HepG2 (cell line): ENCODE results near the gene KRTAP12-2. TPM values are rescaled to one million over a fixed set of nuclear protein-coding genes. Genes with fewer than 3 reads are reported as not detected.

Source experiments
- ATAC-seq: fragments of 200-7000 bp; cut with Tn5 transposase; 3 replicates; pipeline ENCODE4 v1.9.1; 2020; ENCODE audit warnings: mild to moderate bottlenecking, moderate library complexity
- BruUV-seq: library from RNA; stranded (reverse); fragments of 400-500 nt; replicated peaks from 2 replicates; lab custom pipeline; 2021; lab: Mats Ljungman, UMichigan
- CTCF ChIA-PET: fragments of 300-600 bp; formaldehyde crosslinking; extraction: SDS; loops from one replicate; lab custom pipeline; 2021; ENCODE audit warnings: low total read pairs, inconsistent platforms, low intra/inter-chr PET ratio; lab: Yijun Ruan, JAX
- POLR2A ChIA-PET: fragments of 350-600 bp; sonication (Branson Sonifier 250); formaldehyde crosslinking; loops from one replicate; lab custom pipeline; 2020; ENCODE audit warnings: antibody characterized with exemption, inconsistent platforms; lab: Yijun Ruan, JAX
- DNase-seq: peaks from one replicate; pipeline ENCODE4 v3.0.0-alpha.2; 2015; ENCODE audit warnings: low spot score
- FAIRE-seq: peaks from 3 replicates; lab custom pipeline; 2011; peaks lifted over from hg19 to GRCh38; lab: Jason Lieb, UNC
- H2AFZ ChIP-seq: one replicate; pipeline ENCODE4 v1.6.1; 2011; ENCODE audit warnings: low read length, inconsistent platforms
- H3K27ac ChIP-seq: fragments of 300-600 bp; 3 replicates; pipeline ENCODE4 v1.8.0; 2011; ENCODE audit warnings: mixed run types, mild to moderate bottlenecking, mixed read lengths, low read length, inconsistent platforms; ENCODE audit not compliant: insufficient read depth; ENCODE audit errors: extremely low read length
- H3K27me3 ChIP-seq, 2 experiments: fragments of 200-600 bp in 1 of 2; 2 replicates in 1 of 2; 3 replicates in 1 of 2; pipeline versions ENCODE4 v1.6.0 to v1.8.0; 2011; ENCODE audit warnings: low read length in 2 of 2, mild to moderate bottlenecking in 2 of 2, moderate library complexity in 2 of 2, inconsistent platforms in 1 of 2; ENCODE audit not compliant: insufficient read depth in 2 of 2, control insufficient read depth in 1 of 2
- H3K36me3 ChIP-seq, 2 experiments: fragments of 200-600 bp in 1 of 2; replicated peaks in 1 of 2; 2 replicates in 1 of 2; 3 replicates in 1 of 2; pipeline versions ENCODE4 v1.5.1 to v1.8.0; 2011; ENCODE audit warnings: low read length in 2 of 2, inconsistent platforms in 1 of 2; ENCODE audit not compliant: insufficient read depth in 2 of 2, control insufficient read depth in 1 of 2
- H3K4me1 ChIP-seq: 2 replicates; pipeline ENCODE4 v1.5.1; 2012; ENCODE audit warnings: low read length, inconsistent platforms; ENCODE audit not compliant: insufficient read depth
- H3K4me2 ChIP-seq: 2 replicates; pipeline ENCODE4 v1.6.0; 2011; ENCODE audit warnings: low read depth, low read length, inconsistent platforms
- H3K4me3 ChIP-seq, 3 experiments: fragments of 200-600 bp in 1 of 3; sonication (generic), shearing (Covaris generic) in 1 of 3; replicated peaks in 1 of 3; 2 replicates each; pipeline ENCODE4 v1.5.1; 2011 to 2016; ENCODE audit warnings: low read length in 3 of 3, inconsistent platforms in 2 of 3, low read depth in 2 of 3, mild to moderate bottlenecking in 2 of 3, control low read depth in 1 of 3, mixed read lengths in 1 of 3; ENCODE audit not compliant: insufficient read depth in 1 of 3
- H3K79me2 ChIP-seq: one replicate; pipeline ENCODE4 v1.6.1; 2011; ENCODE audit warnings: low read length, inconsistent platforms; ENCODE audit not compliant: insufficient read depth
- H3K9ac ChIP-seq: 2 replicates; pipeline ENCODE4 v1.6.0; 2011; ENCODE audit warnings: mild to moderate bottlenecking, low read depth, low read length, inconsistent platforms; ENCODE audit not compliant: insufficient read depth
- H3K9me3 ChIP-seq: 2 replicates; pipeline ENCODE4 v1.5.1; 2012; ENCODE audit warnings: mild to moderate bottlenecking, low read length
- H4K20me1 ChIP-seq: 2 replicates; pipeline ENCODE4 v1.6.0; 2011; ENCODE audit warnings: inconsistent platforms, mild to moderate bottlenecking, low read length, moderate library complexity; ENCODE audit not compliant: insufficient read depth
- ASH2L ChIP-seq: fragments of 300-600, 200-600 bp; sonication (generic); IDR thresholded peaks from 2 replicates; pipeline ENCODE4 v1.7.0; 2017; ENCODE audit warnings: low read depth, mild to moderate bottlenecking, moderate library complexity, mixed read lengths, low read length; ENCODE audit not compliant: insufficient read length
- ERF ChIP-seq: IDR thresholded peaks from 2 replicates; pipeline ENCODE4 v1.6.1; 2018; ENCODE audit warnings: missing biosample characterization, missing genetic modification reagents
- MAFG ChIP-seq: sonication (generic); formaldehyde crosslinking; IDR thresholded peaks from 2 replicates; pipeline ENCODE4 v1.5.1; 2020; ENCODE audit warnings: mild to moderate bottlenecking, missing genetic modification reagents
- RELA ChIP-seq: sonication (generic); formaldehyde crosslinking; IDR thresholded peaks from 2 replicates; pipeline ENCODE4 v1.4.0; 2020; ENCODE audit warnings: missing genetic modification reagents
- SIN3B ChIP-seq: fragments of 150-350 bp; IDR thresholded peaks from 2 replicates; pipeline ENCODE4 v1.6.1; 2014; ENCODE audit warnings: low read length
- SP4 ChIP-seq: sonication (generic); formaldehyde crosslinking; IDR thresholded peaks from 2 replicates; pipeline ENCODE4 v1.8.1; 2023; ENCODE audit warnings: mild to moderate bottlenecking, missing genetic modification reagents
- ZFP1 ChIP-seq: IDR thresholded peaks from 2 replicates; pipeline ENCODE4 v1.6.1; 2016
- ZNF446 ChIP-seq: sonication (generic); formaldehyde crosslinking; IDR thresholded peaks from 2 replicates; pipeline ENCODE4 v1.5.0; 2020; ENCODE audit warnings: mild to moderate bottlenecking, missing genetic modification reagents
- ZNF879 ChIP-seq: sonication (generic); formaldehyde crosslinking; IDR thresholded peaks from 2 replicates; pipeline ENCODE4 v1.8.1; 2023; ENCODE audit warnings: missing genetic modification reagents
- WGBS: methylation state at CpG from one replicate; pipeline ENCODE4 v1.1.6; 2017; ENCODE audit warnings: low lambda C conversion rate; 5-methylcytosine and 5-hydroxymethylcytosine counted together
- in situ Hi-C: cut with HindIII; loops from 2 replicates; pipeline ENCODE4 v1.10.0; 2017; ENCODE audit warnings: low pct_unique_long_range_greater_than_20kb; ENCODE audit not compliant: extremely low pct_ligation_motif_present
- intact Hi-C: fragments of 100-400 bp; cut with micrococcal nuclease; formaldehyde crosslinking; loops from one replicate; pipeline ENCODE4 v1.10.0; 2022; ENCODE audit not compliant: unreplicated experiment
- polyA plus RNA-seq, 8 experiments: library from polyadenylated mRNA; depleted of rRNA in 3 of 8; stranded (reverse) in 7 of 8; unstranded in 1 of 8; fragments of >200 nt; fragmentation: Illumina TruSeq in 4 of 8; extraction: Trizol in 4 of 8; gene quantifications; 2 replicates each; pipeline versions ENCODE4 v1.2.1 to v1.2.3, GENCODE V29; 2011 to 2016; ENCODE audit warnings: low read depth in 4 of 8, missing spikeins in 1 of 8, mixed read lengths in 1 of 8; ENCODE audit not compliant: insufficient read depth in 1 of 8
- total RNA-seq, 5 experiments: library from RNA; depleted of rRNA; stranded (reverse); fragments of >200 nt; fragmentation: Illumina TruSeq; extraction: Trizol; gene quantifications; 2 replicates each; pipeline ENCODE4 v1.2.3, GENCODE V29; 2016; ENCODE audit warnings: low read depth in 1 of 5
- TF ChIP-seq, protein P1 (sequence below): sonication (generic); formaldehyde crosslinking; IDR thresholded peaks from 2 replicates; pipeline ENCODE4 v1.8.1; 2022; ENCODE audit warnings: low read depth, mild to moderate bottlenecking, missing genetic modification reagents
- TF ChIP-seq, protein P2 (sequence below): sonication (generic); formaldehyde crosslinking; IDR thresholded peaks from 2 replicates; pipeline ENCODE4 v1.4.0; 2020; ENCODE audit warnings: mild to moderate bottlenecking, missing genetic modification reagents

KRTAP12-2 gene
- total and polyA plus RNA-seq, 2 of the 13 experiments (the other 11 are each of a cell fraction or from before 2014, with no cell fraction given): not detected

DNA sequence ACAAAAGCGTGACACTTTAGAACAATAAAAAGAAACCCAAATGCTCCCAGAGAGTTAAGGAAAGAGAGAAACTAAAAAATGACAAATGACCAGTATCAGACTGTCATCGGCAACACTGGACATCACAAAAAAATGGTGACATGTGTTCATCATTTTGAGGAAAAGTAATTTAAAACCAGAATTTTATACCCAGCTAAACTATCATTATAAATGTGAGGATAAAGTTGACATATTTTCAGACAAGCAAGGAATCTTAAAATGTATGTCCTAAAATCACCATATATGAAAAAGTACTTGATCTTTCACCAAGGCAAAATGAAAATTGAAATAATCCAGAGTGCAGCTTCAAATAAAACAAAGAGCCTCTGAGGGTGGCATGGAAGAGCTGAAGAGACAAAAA lies 21.8 kb downstream of the KRTAP12-2 start:
- POLR2A ChIA-PET: no interaction called here
- H3K36me3 ChIP-seq: no peaks in the 10 kb centered on the region
- DNase-seq (no peak), FAIRE-seq (no peak), ATAC-seq (no peak)
- no peak overlapping the region for H3K9ac ChIP-seq
- H3K4me3 ChIP-seq: no peak overlapping the region
- H3K9me3 ChIP-seq: peaks cover 22% of the 10 kb centered on the region
- in situ Hi-C loops (no loop called here), intact Hi-C loops (no loop called here)
- H3K27me3 ChIP-seq: peaks cover 3 to 22% of the 10 kb centered on the region in 2 experiments; a peak in 4 of 5 replicates
- no peaks in the 10 kb centered on the region for H4K20me1 ChIP-seq
- H3K27ac ChIP-seq: no peak overlapping the region
- no TSS peak for BruUV-seq
- no peak for TF ChIP-seq ASH2L
- peak; percentile 99 for TF ChIP-seq ZFP1 (CRISPR knock-in tag)
- no peak overlapping the region for H3K4me2 ChIP-seq
- 39% methylated on average over 2 of the region's 2 CpGs for WGBS
- CTCF ChIA-PET: no interaction called here
- H3K4me1 ChIP-seq: no peaks in the 10 kb centered on the region
- H2AFZ ChIP-seq: no peak overlapping the region
- H3K79me2 ChIP-seq: no peaks in the 10 kb centered on the region

DNA sequence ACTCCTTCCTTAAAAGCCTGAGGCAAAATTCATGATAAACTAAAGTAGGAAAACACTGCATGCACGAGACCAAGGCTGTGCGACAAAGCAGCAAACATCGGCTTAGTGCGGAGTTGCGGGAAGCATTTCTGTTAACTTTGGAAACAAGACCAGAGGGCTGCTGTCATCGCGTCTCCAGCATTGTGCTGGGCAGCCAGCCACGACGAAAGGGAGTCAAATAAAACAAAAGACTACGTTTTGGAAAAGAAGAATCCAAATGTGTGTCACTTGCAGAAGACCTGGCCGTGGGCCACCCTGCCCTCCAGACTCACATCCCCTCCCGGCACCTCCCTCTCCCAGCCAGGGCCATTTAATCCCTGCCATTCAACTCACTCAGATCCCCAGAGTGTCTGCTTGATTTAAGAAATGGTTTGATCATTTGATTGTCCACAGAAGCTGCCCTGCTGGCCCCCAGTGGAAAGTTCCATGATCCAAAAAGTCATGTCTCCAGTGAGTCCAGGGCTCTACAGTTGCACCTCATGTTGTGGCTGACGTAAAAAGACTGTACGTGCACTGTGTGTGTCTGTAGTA lies 22.9 kb downstream of the KRTAP12-2 start:
- peaks cover 3 to 19% of the 10 kb centered on the region in 2 experiments; a peak in 4 of 5 replicates for H3K27me3 ChIP-seq
- POLR2A ChIA-PET: no interaction called here
- H3K4me2 ChIP-seq: no peak overlapping the region
- in situ Hi-C loops (no loop called here), intact Hi-C loops (no loop called here)
- H3K9ac ChIP-seq: no peak overlapping the region
- no peak overlapping the region for H3K4me3 ChIP-seq
- CTCF ChIA-PET: no interaction called here
- peaks cover 22% of the 10 kb centered on the region for H3K9me3 ChIP-seq
- no peaks in the 10 kb centered on the region for H4K20me1 ChIP-seq
- no peaks in the 10 kb centered on the region for H3K36me3 ChIP-seq
- 33% methylated on average over 14 of the region's 14 CpGs for WGBS
- no peaks in the 10 kb centered on the region for H3K79me2 ChIP-seq
- no peaks in the 10 kb centered on the region for H3K4me1 ChIP-seq
- H2AFZ ChIP-seq: no peak overlapping the region
- H3K27ac ChIP-seq: no peak overlapping the region
- FAIRE-seq (no peak), DNase-seq (no peak), ATAC-seq (no peak)
- BruUV-seq: no TSS peak
- no peak for TF ChIP-seq RELA (CRISPR knock-in tag)
- TF ChIP-seq SIN3B: no peak
- TF ChIP-seq ERF (CRISPR knock-in tag): no peak
- no peak for TF ChIP-seq MAFG (CRISPR knock-in tag)
- no peak for TF ChIP-seq ZNF879 (CRISPR knock-in tag)
- TF ChIP-seq ZNF446: no peak
- TF ChIP-seq, protein P1, sequence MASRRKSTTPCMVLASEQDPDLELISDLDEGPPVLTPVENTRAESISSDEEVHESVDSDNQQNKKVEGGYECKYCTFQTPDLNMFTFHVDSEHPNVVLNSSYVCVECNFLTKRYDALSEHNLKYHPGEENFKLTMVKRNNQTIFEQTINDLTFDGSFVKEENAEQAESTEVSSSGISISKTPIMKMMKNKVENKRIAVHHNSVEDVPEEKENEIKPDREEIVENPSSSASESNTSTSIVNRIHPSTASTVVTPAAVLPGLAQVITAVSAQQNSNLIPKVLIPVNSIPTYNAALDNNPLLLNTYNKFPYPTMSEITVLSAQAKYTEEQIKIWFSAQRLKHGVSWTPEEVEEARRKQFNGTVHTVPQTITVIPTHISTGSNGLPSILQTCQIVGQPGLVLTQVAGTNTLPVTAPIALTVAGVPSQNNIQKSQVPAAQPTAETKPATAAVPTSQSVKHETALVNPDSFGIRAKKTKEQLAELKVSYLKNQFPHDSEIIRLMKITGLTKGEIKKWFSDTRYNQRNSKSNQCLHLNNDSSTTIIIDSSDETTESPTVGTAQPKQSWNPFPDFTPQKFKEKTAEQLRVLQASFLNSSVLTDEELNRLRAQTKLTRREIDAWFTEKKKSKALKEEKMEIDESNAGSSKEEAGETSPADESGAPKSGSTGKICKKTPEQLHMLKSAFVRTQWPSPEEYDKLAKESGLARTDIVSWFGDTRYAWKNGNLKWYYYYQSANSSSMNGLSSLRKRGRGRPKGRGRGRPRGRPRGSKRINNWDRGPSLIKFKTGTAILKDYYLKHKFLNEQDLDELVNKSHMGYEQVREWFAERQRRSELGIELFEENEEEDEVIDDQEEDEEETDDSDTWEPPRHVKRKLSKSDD: no peak
- TF ChIP-seq, protein P2, sequence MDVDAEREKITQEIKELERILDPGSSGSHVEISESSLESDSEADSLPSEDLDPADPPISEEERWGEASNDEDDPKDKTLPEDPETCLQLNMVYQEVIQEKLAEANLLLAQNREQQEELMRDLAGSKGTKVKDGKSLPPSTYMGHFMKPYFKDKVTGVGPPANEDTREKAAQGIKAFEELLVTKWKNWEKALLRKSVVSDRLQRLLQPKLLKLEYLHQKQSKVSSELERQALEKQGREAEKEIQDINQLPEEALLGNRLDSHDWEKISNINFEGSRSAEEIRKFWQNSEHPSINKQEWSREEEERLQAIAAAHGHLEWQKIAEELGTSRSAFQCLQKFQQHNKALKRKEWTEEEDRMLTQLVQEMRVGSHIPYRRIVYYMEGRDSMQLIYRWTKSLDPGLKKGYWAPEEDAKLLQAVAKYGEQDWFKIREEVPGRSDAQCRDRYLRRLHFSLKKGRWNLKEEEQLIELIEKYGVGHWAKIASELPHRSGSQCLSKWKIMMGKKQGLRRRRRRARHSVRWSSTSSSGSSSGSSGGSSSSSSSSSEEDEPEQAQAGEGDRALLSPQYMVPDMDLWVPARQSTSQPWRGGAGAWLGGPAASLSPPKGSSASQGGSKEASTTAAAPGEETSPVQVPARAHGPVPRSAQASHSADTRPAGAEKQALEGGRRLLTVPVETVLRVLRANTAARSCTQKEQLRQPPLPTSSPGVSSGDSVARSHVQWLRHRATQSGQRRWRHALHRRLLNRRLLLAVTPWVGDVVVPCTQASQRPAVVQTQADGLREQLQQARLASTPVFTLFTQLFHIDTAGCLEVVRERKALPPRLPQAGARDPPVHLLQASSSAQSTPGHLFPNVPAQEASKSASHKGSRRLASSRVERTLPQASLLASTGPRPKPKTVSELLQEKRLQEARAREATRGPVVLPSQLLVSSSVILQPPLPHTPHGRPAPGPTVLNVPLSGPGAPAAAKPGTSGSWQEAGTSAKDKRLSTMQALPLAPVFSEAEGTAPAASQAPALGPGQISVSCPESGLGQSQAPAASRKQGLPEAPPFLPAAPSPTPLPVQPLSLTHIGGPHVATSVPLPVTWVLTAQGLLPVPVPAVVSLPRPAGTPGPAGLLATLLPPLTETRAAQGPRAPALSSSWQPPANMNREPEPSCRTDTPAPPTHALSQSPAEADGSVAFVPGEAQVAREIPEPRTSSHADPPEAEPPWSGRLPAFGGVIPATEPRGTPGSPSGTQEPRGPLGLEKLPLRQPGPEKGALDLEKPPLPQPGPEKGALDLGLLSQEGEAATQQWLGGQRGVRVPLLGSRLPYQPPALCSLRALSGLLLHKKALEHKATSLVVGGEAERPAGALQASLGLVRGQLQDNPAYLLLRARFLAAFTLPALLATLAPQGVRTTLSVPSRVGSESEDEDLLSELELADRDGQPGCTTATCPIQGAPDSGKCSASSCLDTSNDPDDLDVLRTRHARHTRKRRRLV: no peak
- no peak for TF ChIP-seq SP4 (CRISPR knock-in tag)
